Heart right ventricle (tissue), 16 donors: ENCODE results near the gene SND1. TPM values are rescaled to one million over a fixed set of nuclear protein-coding genes. Genes with fewer than 3 reads are reported as not detected.

Experiments
- ATAC-seq, 8 donors: fragments of 200-7000 bp; cut with Tn5 transposase; one replicate each; pipeline ENCODE4 v1.9.1; 2020; ENCODE audit warnings: mild to moderate bottlenecking in 8 of 8, moderate library complexity in 8 of 8, moderate number of reproducible peaks in 1 of 8
- DNase-seq, 2 donors: peaks; one replicate each; pipeline ENCODE4 v3.0.0-alpha.2; 2020
- H3K27ac ChIP-seq, 10 donors: fragments of 200-600 bp; sonication (generic) in 2 of 10; one replicate each; pipeline versions ENCODE4 v1.5.0 to v1.8.0; 2020 to 2022; ENCODE audit warnings: mild to moderate bottlenecking in 3 of 10
- H3K27me3 ChIP-seq, 7 donors: fragments of 200-600 bp; one replicate each; pipeline ENCODE4 v1.8.0; 2021 to 2022; ENCODE audit warnings: mild to moderate bottlenecking in 2 of 7
- H3K36me3 ChIP-seq, 9 donors: fragments of 200-600 bp; sonication (generic) in 1 of 9; one replicate each; pipeline versions ENCODE4 v1.5.0 to v1.8.0; 2020 to 2022; ENCODE audit warnings: mild to moderate bottlenecking in 2 of 9
- H3K4me1 ChIP-seq, 9 donors: fragments of 200-600 bp; sonication (generic) in 1 of 9; one replicate each; pipeline versions ENCODE4 v1.5.0 to v1.8.0; 2020 to 2022; ENCODE audit warnings: mild to moderate bottlenecking in 4 of 9
- H3K4me3 ChIP-seq, 10 donors: fragments of 200-600 bp; sonication (generic) in 2 of 10; one replicate each; pipeline versions ENCODE4 v1.5.0 to v1.8.0; 2020 to 2022; ENCODE audit warnings: mild to moderate bottlenecking in 7 of 10, moderate library complexity in 2 of 10
- H3K9me3 ChIP-seq, 11 donors: fragments of 200-600 bp in 10 of 11; sonication (generic) in 2 of 11; one replicate each; pipeline versions ENCODE4 v1.5.0 to v1.8.0; 2013 to 2022; ENCODE audit warnings: mild to moderate bottlenecking in 2 of 11, control low read depth in 1 of 11, moderate library complexity in 1 of 11
- CTCF ChIP-seq, 9 donors: fragments of 200-600 bp; sonication (generic) in 2 of 9; IDR thresholded peaks; one replicate each; pipeline versions ENCODE4 v1.5.0 to v1.8.0; 2021 to 2022; ENCODE audit warnings: antibody characterized with exemption in 9 of 9, mild to moderate bottlenecking in 5 of 9, moderate library complexity in 1 of 9
- WGBS, 2 donors: extraction: QIAGEN DNeasy Blood & Tissue Kit; methylation state at CpG; one replicate each; pipeline ENCODE4 v1.1.7; 2013; ENCODE audit warnings: inconsistent platforms in 1 of 2; 5-methylcytosine and 5-hydroxymethylcytosine counted together
- intact Hi-C, 10 donors: fragments of 100-400 bp; cut with DNase I; formaldehyde crosslinking; loops; one replicate each; pipeline versions ENCODE4 v1.11.1 to v1.14.2; 2022
- polyA plus RNA-seq, 2 donors: library from polyadenylated mRNA; stranded (reverse); fragments of 200-250 nt; gene quantifications; one replicate each; pipeline ENCODE4 v1.2.3, GENCODE V29; 2013
- total RNA-seq, 10 donors: library from RNA; stranded (reverse); fragmentation: NEBNext Ultra II Directional in 3 of 10; extraction: Animal tissue kit (Norgen Biotek cat#: 25700) in 3 of 10; gene quantifications; one replicate each; pipeline versions ENCODE4 v1.2.1 to v1.2.4, GENCODE V29; 2021 to 2023
- donor health status: Arrhythmogenic right ventricular cardiomyopathy.
- donor health status: ischemic (EF 13 %, LVEDD 7.1; RV severe dilation, severe dysfunction).
- donor health status: healthy with polysubstance abuse.
- donor health status: DM: no; HTN: yes; CAD: no.
- donor health status: DM: no; HTN: no; CAD: no.
- donor health status: ischemic (EF 25% LVEDD 6.9; RV normal size, moderate dysfunction).
- donor health status: ischemic (EF 25% LVEDD 5.7; RV mildly dilated, moderate dysfunction).
- donor health status: healthy.
- donor health status: DM: yes; HTN: yes; CAD: no.
- donor health status: Ischemic cardiomyopathy.
- donor health status: ischemic (EF 35%, LVEDD 5.7; RV mildly dilated, moderate dysfunction).
- donor health status: nonischemic (EF 11% LVEDD 7.7; RV severe dilation, severe dysfunction).
- donor health status: DM: yes; HTN: yes; CAD: no.
- donor health status: PGD.
- donor health status: ischemic (EF 29% LVEDD 5.4; RV normal size, mild dysfunction).
- donor health status: nonischemic (EF 23%, LVEDD 6.1; RV moderate dilation, normal function).

SND1 gene
- total and polyA plus RNA-seq, 12 donors: 39.9 to 107 (median 80.8) TPM

DNA sequence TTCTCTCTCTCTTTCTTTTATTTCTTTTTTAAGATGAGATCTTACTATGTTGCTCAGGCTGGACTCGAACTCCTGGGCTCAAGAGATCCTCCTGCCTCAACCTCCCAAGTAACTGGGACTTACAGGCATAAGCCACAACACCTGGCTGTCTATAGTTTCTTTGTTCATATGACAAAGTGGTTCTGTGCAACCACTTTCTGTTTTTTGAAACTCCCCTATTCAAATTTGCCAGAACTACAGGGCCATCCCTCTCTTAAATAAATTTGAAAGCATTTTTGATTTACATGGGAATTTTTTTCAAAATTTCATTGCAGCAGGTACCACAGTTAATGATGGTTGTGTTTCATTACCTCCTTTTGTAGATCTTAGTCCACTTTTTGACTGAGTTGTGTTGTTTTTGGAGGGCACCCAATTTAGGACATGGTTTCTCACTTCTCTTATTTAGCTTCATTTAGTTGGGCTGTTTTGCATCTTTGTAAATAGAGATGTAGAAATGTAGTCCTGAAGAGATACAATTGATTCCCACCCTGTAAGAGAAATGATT is 260.0 kb downstream of the SND1 start:
- H3K27me3 ChIP-seq: no peaks in the 10 kb centered on the region
- no peak for DNase-seq
- TF ChIP-seq CTCF (IDR thresholded peaks at IDR 0.05): no peak
- no peak overlapping the region for H3K4me3 ChIP-seq
- no peaks in the 10 kb centered on the region for H3K36me3 ChIP-seq
- no peaks in the 10 kb centered on the region for H3K9me3 ChIP-seq
- no peaks in the 10 kb centered on the region for H3K4me1 ChIP-seq
- H3K27ac ChIP-seq: no peak overlapping the region
- intact Hi-C loops: no loop called here
- WGBS, 2 donors: 100% methylated on average over 1 of the region's 1 CpG
- ATAC-seq: no peak

DNA sequence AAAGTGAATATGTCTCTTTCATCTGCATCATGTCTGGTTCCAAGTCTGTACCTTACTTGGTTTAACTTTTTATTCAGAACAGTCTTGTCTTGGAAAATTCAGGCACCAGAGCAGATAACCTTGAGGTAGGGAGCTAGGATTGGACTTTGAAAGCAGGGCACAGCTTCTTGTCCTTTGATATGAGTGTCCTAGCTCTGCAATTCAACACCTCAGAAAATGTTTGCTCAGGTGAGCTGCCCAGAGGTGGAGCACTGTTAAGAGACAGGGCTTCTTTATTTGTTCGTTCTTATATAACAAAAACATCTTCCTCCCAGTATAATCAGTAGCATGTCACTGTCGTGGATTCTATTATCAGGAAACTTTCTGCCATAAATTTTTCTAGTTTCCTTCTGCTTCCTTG is 260.9 kb downstream of the SND1 start:
- Histone ChIP-seq H3K4me1 (no peaks in the 10 kb centered on the region), H3K36me3 (no peaks in the 10 kb centered on the region), H3K27me3 (no peaks in the 10 kb centered on the region), H3K4me3 (no peak overlapping the region), H3K9me3 (no peaks in the 10 kb centered on the region), H3K27ac (no peak overlapping the region)
- TF ChIP-seq CTCF (IDR thresholded peaks at IDR 0.05): no peak
- ATAC-seq (no peak), DNase-seq (no peak)
- intact Hi-C loops: no loop called here
- WGBS, 2 donors: 62 to 64% methylated on average over 2 of the region's 2 CpGs

- Histone ChIP-seq H3K4me1 (no peaks in the 10 kb centered on the region), H3K27ac (no peak overlapping the region), H3K4me3 (no peak overlapping the region), H3K36me3 (no peaks in the 10 kb centered on the region), H3K27me3 (no peaks in the 10 kb centered on the region), H3K9me3 (no peaks in the 10 kb centered on the region)
- TF ChIP-seq CTCF (IDR thresholded peaks at IDR 0.05): no peak
- intact Hi-C loops: no loop called here
- DNase-seq (no peak), ATAC-seq (no peak)
- 62 to 69% methylated on average over 2 of the region's 2 CpGs for WGBS, 2 donors
These were observed 261.7 kb downstream of the SND1 start for GRCh38 chr7:127913686-127914085.

- intact Hi-C loops: no loop called here
- H3K36me3 ChIP-seq: no peaks in the 10 kb centered on the region
- H3K4me1 ChIP-seq: no peaks in the 10 kb centered on the region
- no peak for TF ChIP-seq CTCF (IDR thresholded peaks at IDR 0.05)
- DNase-seq (no peak), ATAC-seq (no peak)
- 97 to 99% methylated on average over 6 of the region's 6 CpGs for WGBS, 2 donors
- no peak overlapping the region for H3K4me3 ChIP-seq
- H3K9me3 ChIP-seq: no peaks in the 10 kb centered on the region
- H3K27me3 ChIP-seq: no peaks in the 10 kb centered on the region
- H3K27ac ChIP-seq: no peak overlapping the region
These were observed 262.7 kb downstream of the SND1 start for GRCh38 chr7:127914693-127915092.
